Central memory CD8-positive, alpha-beta T cell (primary cell): ENCODE measurements around the gene NDUFA13.
A peak's percentile ranks its signal among the peaks of the same experiment; 100 is the strongest.

Experiments used
- ATAC-seq: fragments of 150-1000 bp; cut with Tn5 transposase; replicated peaks from 2 replicates; pipeline ENCODE4 v1.10.0; 2022; ENCODE audit warnings: mild to moderate bottlenecking, moderate FRiP score, moderate number of reproducible peaks; ENCODE audit not compliant: poor library complexity, severe bottlenecking; ENCODE audit errors: extremely low read depth
- DNase-seq, 2 donors: peaks; one replicate each; pipeline ENCODE4 v3.0.0; 2021; ENCODE audit warnings: low spot score in 2 of 2
- H3K27ac Mint-ChIP-seq: one replicate; pipeline ENCODE4 v1.8.0; 2022; ENCODE audit warnings: low read depth, mild to moderate bottlenecking, moderate library complexity, mixed read lengths
- H3K27me3 Mint-ChIP-seq: one replicate; pipeline ENCODE4 v1.8.0; 2022; ENCODE audit warnings: mixed read lengths
- H3K36me3 Mint-ChIP-seq: one replicate; pipeline ENCODE4 v1.8.0; 2022; ENCODE audit warnings: mild to moderate bottlenecking, moderate library complexity, mixed read lengths; ENCODE audit not compliant: insufficient read depth
- H3K4me1 Mint-ChIP-seq: one replicate; pipeline ENCODE4 v1.8.0; 2022; ENCODE audit warnings: mixed read lengths
- H3K4me3 Mint-ChIP-seq: one replicate; pipeline ENCODE4 v1.8.0; 2022; ENCODE audit warnings: mild to moderate bottlenecking, moderate library complexity, mixed read lengths
- H3K9me3 Mint-ChIP-seq: one replicate; pipeline ENCODE4 v1.8.0; 2022; ENCODE audit warnings: mixed read lengths

Gene NDUFA13

DNA sequence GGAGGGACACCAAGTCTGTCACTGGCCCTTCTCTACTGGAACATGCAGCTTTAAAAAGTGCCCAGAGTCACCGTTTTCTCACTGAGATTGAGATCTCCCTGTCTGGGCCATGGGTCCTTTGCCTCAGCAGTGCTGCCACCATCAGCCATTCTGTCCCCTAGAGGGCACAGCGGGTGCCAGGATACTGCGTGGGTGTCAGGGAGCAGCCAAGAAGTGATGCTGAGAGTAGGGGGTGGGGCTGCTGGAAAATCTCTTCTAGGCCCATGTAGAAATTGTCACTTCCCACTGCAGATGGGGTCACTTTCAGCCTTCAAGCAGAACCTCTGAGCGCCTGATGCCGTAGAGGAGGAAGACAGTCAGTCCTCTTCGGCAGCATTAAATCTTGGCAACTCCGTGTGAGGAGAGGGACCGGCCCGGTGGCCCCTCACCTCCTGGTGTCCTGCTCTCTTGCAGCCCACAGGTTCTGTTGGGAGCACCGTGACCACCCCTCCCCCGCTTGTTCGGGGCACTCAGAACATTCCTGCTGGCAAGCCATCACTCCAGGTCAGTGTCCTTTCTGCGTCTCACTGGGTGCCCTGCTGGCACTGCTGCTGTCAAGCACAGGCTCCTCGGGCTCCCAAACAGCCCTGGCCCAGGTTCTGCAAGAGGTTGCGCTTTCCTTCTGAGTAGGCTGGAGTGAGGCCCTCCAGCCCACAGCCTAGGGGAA lies 22.0 kb upstream of the NDUFA13 start:
- peaks cover 18% of the 10 kb centered on the region for H3K4me1 Mint-ChIP-seq

DNA sequence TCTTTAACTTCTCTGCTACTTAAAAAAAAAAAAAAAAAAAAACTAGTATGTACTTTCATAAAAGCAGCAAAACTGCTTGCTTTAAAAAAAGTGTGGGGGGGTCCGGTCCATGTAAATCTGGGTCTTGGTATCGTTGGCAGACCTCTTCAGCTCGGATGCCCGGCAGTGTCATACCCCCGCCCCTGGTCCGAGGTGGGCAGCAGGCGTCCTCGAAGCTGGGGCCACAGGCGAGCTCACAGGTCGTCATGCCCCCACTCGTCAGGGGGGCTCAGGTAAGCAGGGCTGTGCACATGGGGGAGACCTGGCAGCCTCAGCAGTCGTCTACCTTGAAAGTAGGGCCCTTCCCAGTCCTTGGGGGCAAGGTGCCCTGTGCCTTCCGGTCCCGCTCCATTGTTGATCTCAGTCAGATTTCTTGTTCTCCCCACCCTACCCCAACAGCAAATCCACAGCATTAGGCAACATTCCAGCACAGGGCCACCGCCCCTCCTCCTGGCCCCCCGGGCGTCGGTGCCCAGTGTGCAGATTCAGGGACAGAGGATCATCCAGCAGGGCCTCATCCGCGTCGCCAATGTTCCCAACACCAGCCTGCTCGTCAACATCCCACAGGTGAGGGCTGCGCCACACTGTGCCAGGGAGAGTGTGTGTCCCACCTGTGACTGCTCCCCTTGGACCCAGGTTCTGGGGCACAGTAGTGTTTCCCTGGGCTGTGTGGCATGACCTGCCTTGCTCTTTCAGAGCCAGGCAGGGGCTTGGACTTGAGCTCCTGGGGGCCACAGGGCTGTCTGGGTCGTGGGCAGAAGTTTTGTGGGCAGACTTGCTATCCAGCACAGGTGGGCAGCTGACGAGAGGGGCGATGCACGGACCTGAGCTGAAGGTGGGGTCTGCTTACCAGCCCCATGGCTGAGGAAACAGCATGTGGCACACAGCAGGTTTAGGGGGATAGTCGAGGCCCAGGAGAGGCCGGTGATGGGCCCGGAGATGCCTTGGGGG lies 20.1 kb upstream of the NDUFA13 start:
- Mint-ChIP-seq H3K27me3 (no peaks in the 10 kb centered on the region), H3K4me3 (no peak overlapping the region), H3K36me3 (peaks cover 49% of the 10 kb centered on the region), H3K9me3 (no peaks in the 10 kb centered on the region), H3K4me1 (no peaks in the 10 kb centered on the region), H3K27ac (no peak overlapping the region)
- no peak for ATAC-seq
- no peak for DNase-seq

More for the DNA sequence above, 22.0 kb upstream of the NDUFA13 start:
- Mint-ChIP-seq H3K4me3 (no peak overlapping the region), H3K27ac (no peak overlapping the region), H3K9me3 (no peaks in the 10 kb centered on the region), H3K27me3 (no peaks in the 10 kb centered on the region), H3K36me3 (peaks cover 50% of the 10 kb centered on the region)
- ATAC-seq (no peak), DNase-seq (no peak)

DNA sequence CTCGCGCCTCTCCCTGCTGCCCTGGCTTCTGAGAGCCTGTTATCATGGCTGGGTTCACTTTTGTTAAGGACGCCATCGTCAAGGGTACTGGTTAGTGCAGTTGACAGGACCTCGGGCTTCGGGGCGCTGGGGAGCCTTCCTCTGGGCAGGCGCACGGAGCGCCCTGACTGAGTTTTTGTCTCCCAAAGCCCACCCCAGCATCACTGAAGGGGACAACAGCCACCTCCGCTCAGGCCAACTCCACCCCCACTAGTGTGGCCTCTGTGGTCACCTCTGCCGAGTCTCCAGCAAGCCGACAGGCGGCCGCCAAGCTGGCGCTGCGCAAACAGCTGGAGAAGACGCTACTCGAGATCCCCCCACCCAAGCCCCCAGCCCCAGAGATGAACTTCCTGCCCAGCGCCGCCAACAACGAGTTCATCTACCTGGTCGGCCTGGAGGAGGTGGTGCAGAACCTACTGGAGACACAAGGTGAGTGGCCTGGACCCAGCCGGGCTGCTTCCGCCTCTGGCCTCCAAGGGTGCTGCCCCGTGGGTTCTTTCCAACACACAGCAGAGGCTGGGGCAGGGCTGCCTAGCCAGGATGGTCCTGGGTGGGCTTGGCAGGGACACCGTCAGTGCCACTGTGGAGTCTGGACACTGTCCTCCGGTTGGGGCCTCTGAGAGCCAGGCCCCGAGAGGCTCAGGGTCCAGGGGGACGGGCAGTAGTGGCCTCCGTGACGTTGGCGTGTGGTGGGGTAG lies 17.6 kb upstream of the NDUFA13 start:
- no peak for DNase-seq
- H3K4me1 Mint-ChIP-seq: no peaks in the 10 kb centered on the region
- peak overlapping the region; percentile 46 for H3K27ac Mint-ChIP-seq
- H3K9me3 Mint-ChIP-seq: no peaks in the 10 kb centered on the region
- peak overlapping the region; percentile 16 for H3K4me3 Mint-ChIP-seq
- no peak for ATAC-seq
- no peaks in the 10 kb centered on the region for H3K27me3 Mint-ChIP-seq
- peaks cover 64% of the 10 kb centered on the region for H3K36me3 Mint-ChIP-seq

DNA sequence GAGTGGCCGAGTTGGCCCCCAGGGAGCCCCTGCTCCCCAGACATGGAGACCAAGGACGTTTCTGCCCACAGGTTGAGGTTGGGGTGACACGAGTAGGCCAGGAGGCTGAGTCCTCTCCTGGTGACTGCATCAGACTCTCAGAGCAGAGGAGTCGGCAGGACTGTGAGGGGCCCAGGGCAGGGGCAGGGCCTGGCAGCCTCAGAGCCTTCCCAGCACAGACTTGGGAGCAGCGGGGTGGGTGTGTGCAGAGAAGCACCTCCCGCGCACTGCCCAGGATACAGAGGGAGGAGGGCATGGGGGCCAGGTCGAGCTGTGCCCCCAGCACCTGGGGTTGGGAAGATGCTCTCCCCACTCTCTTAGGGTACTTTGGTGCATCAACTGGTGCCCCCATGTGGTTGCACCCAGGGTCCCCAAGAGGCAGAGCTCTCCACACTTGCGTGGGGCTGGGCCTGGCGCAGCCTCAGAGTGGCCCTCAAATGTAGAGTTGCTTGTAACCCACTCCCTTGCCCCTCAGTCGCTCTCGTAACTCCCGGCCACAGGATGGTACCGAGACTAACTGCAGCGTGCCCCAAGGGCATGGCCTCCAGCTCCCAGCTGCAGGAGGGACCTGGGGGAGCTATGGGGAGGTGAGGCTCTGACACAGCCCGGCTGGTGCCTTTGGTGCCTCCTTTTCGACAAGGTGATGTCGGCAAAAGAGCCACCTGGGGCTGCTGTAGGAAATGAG lies 16.6 kb upstream of the NDUFA13 start:
- no peak for ATAC-seq
- peak overlapping the region; percentile 46 for H3K27ac Mint-ChIP-seq
- peaks cover 61% of the 10 kb centered on the region for H3K36me3 Mint-ChIP-seq
- no peak for DNase-seq
- H3K4me3 Mint-ChIP-seq: peak overlapping the region; percentile 16
- no peaks in the 10 kb centered on the region for H3K9me3 Mint-ChIP-seq
- H3K27me3 Mint-ChIP-seq: no peaks in the 10 kb centered on the region
- H3K4me1 Mint-ChIP-seq: no peaks in the 10 kb centered on the region

DNA sequence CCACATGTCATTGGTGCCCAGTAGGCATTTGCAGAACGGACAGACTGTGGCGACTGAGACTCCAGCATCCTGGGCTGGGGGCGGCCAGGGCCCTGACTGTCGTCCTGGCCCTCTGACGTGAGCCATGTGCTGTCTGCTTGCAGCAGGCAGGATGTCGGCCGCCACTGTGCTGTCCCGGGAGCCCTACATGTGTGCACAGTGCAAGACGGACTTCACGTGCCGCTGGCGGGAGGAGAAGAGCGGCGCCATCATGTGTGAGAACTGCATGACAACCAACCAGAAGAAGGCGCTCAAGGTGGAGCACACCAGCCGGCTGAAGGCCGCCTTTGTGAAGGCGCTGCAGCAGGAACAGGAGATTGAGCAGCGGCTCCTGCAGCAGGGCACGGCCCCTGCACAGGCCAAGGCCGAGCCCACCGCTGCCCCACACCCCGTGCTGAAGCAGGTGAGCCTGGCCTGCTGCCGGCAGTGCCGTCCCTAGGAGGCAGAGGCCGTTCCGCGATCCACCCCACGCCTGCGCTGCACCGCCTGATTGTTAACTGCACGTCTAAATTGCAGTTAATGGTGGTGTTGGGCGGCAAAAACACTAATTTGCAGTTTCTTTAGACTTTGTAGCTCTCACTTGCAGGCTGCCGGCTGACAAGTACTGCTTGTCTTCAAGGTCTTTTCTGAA lies 14.9 kb upstream of the NDUFA13 start:
- DNase-seq (no peak), ATAC-seq (no peak)
- Mint-ChIP-seq H3K27ac (no peak overlapping the region), H3K9me3 (no peaks in the 10 kb centered on the region), H3K27me3 (no peaks in the 10 kb centered on the region), H3K36me3 (peaks cover 50% of the 10 kb centered on the region), H3K4me1 (no peaks in the 10 kb centered on the region), H3K4me3 (no peak overlapping the region)

DNA sequence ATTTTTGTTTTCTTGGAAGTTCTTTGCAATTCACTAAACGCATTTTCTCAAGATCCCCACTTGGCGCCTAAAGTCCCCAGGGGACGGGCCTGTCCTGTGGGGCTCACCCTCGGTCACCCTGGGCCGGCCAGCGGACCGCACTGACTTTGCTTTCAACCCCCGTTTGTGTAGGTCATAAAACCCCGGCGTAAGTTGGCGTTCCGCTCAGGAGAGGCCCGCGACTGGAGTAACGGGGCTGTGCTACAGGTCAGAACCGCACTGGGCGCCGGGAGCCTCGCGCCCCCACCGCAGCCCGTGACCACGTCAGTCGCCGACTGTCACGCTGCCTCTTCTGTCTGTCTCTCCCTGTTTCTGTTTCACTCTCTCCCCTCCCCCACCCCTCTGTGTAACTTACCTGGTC lies 14.2 kb upstream of the NDUFA13 start:
- Mint-ChIP-seq H3K4me3 (no peak overlapping the region), H3K9me3 (no peaks in the 10 kb centered on the region), H3K36me3 (peaks cover 53% of the 10 kb centered on the region), H3K27ac (no peak overlapping the region), H3K4me1 (no peaks in the 10 kb centered on the region), H3K27me3 (no peaks in the 10 kb centered on the region)
- DNase-seq (no peak), ATAC-seq (no peak)

DNA sequence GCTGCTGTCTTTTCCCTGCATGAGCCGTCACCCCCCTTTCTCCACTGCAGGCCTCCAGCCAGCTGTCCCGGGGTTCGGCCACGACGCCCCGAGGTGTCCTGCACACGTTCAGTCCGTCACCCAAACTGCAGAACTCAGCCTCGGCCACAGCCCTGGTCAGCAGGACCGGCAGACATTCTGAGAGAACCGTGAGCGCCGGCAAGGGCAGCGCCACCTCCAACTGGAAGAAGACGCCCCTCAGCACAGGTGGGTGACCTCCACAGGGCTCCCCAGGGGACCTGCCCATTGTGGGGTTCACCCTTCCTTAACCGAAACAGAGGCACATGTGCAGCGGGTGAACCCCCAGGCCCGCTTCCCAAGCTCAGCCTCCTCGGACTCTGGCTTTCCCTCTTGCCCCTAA lies 13.7 kb upstream of the NDUFA13 start:
- ATAC-seq (no peak), DNase-seq (no peak)
- Mint-ChIP-seq H3K36me3 (peaks cover 50% of the 10 kb centered on the region), H3K4me1 (no peaks in the 10 kb centered on the region), H3K9me3 (no peaks in the 10 kb centered on the region), H3K27ac (no peak overlapping the region), H3K4me3 (no peak overlapping the region), H3K27me3 (no peaks in the 10 kb centered on the region)

DNA sequence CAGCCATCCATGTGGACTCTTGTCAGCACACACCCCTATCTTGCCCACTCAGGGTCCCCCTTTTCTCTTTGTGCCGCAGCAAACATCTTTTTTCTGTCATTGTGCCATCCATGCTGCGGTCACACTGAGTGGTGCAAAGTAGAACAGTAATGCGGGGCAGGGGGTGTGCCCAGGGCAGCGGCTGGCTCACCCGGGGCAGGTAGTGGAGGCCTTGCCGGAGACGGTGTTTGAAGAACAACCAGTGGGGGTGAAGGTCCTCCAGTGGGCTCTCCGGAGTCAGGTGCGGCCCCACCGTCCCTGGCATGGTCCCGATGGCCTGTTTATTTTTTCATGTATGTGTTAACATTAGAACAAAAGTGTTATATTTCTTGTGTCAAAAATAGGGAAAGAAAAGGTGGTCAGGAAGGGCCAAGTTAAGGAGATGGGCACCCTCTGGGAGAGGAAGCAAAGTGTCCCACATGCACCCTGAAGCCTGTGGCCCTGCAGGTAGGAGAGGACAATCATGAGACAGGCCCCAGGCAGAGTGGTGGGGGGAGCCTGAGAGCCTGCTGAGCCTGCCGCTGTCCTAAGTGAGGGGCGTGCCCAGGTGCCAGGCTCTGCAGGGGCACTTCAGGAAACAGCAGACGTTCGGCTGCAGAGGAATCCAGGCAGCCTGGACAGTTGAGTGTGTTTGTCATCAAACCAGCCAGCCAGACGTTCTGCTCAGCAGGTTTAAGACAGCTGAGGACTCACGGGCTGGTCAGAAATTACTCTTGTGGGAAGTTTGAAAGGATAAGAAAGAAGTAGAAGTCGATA lies 13.0 kb upstream of the NDUFA13 start:
- no peaks in the 10 kb centered on the region for H3K9me3 Mint-ChIP-seq
- H3K4me3 Mint-ChIP-seq: no peak overlapping the region
- DNase-seq (no peak), ATAC-seq (no peak)
- peak overlapping the region; percentile 56 for H3K27ac Mint-ChIP-seq
- H3K4me1 Mint-ChIP-seq: no peaks in the 10 kb centered on the region
- no peaks in the 10 kb centered on the region for H3K27me3 Mint-ChIP-seq
- peaks cover 50% of the 10 kb centered on the region for H3K36me3 Mint-ChIP-seq

DNA sequence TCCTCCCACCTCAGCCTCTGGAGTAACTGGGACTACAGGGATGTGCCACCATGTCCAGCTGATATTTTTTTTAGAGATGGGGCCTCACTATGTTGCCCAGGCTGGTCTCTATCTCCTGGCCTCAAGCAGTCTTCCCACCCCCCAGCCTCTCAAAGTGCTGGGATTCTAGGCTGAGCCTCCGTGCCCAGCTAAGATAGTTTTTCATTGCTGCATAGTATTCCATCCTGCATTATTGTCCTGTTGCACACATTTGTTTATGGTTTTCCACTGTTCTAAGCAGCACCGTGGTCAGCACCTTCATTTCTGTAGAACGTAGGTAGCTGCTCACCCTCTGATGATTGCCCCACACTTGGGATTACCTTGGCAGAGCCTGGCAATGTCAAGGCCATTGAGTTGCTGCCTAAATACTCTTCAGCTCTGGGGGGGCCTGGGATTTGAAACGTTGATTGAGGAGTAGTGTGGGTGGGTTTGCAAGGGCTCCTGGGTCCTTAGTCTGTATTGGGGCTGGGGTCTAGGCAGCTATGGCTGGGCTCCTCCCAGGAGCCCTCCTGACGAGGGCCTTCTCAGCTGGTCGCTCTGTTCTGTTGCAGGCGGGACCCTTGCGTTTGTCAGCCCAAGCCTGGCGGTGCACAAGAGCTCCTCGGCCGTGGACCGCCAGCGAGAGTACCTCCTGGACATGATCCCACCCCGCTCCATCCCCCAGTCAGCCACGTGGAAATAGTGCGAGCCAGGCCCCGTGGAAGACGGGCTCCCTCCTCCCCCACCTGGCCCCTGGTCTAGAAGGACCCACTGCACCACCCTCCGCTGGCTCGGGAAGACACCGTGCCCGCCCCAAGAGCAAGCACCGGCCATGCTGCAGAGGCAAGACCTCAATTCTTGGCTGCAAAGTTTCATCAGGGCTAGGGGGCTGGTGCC lies 11.0 kb upstream of the NDUFA13 start:
- H3K4me3 Mint-ChIP-seq: no peak overlapping the region
- no peaks in the 10 kb centered on the region for H3K9me3 Mint-ChIP-seq
- H3K36me3 Mint-ChIP-seq: peaks cover 45% of the 10 kb centered on the region
- H3K27me3 Mint-ChIP-seq: no peaks in the 10 kb centered on the region
- H3K4me1 Mint-ChIP-seq: no peaks in the 10 kb centered on the region
- ATAC-seq (no peak), DNase-seq (no peak)
- H3K27ac Mint-ChIP-seq: no peak overlapping the region

DNA sequence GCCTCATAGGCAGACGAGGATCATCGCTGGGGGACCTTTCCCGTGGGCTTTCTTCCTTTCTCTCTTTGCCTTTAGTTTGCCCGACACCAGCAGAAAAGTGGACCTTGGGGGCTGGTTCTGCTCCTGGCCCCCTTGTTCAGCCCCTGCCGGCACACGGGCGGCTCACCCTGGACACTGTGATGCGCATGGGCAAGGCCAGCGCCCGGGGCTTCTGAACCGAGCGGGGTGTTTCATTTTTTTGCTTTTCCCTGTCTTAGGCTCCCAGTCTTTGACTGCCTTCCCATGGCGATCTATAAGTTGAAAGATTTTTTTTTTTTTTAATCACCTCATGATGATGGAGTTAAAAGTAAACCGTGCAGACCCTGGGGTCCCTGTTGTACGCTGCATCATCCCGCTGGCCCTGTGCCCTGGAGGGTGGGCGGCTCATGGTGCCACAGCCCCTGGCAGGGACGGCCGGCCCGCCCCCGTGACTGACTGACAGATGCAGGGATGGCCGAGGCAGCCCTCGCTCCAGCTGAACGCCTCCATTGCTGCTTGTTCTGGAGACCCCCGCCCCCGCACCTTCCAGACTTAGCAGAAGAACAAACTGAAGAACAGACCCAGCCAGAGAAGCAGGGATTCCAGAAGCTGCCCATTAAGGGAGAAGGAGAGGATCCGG lies 10.2 kb upstream of the NDUFA13 start:
- H3K9me3 Mint-ChIP-seq: no peaks in the 10 kb centered on the region
- peaks cover 43% of the 10 kb centered on the region for H3K36me3 Mint-ChIP-seq
- H3K4me3 Mint-ChIP-seq: no peak overlapping the region
- no peaks in the 10 kb centered on the region for H3K4me1 Mint-ChIP-seq
- no peak for DNase-seq
- ATAC-seq: no peak
- H3K27me3 Mint-ChIP-seq: no peaks in the 10 kb centered on the region
- no peak overlapping the region for H3K27ac Mint-ChIP-seq
